ENCODE results near the gene PLAC8L1.

GRCh38 chr5:146076455-146076854, 28.9 kb downstream of the PLAC8L1 start:
- TF ChIP-seq CTCF (conservative IDR thresholded peaks at IDR 0.05): no peak
- TF ChIP-seq ZFX (IDR thresholded peaks at IDR 0.05): no peak

Measured in C4-2B (cell line).